ENCODE measurements around the gene NUMBL. TPM values are rescaled to one million over a fixed set of nuclear protein-coding genes. Genes with fewer than 3 reads are reported as not detected.

The NUMBL gene
- total RNA-seq, 1 experiment from 2014 or later: 33.8 TPM

DNA sequence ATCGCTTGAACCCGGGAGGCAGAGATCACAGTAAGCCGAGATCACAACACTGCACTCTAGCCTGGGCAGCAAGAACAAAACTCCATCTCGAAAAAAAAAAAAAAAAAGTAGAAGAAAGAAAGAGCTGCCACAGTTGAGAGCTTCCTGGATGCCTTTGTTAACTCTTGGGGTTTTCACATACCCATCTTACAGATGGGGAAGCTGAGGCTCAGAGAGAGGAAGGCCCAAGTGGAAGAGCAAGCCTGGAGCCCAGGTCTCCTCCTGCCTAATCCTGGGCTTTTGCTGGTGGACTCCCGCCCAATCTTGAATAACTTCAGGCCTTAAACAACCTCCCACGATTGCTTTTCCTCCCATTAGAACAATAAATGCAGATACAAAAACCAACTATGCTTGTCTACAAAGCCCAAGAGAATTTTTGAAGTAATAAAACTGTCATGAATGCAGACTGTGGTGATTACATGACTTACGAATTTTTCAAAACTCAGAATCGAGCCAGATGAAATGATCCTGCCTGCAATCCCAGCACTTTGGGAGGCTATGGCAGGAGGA is 47.6 kb downstream of the NUMBL start:
- H3K27me3 ChIP-seq (ENCODE audit: low read length): no peaks in the 10 kb centered on the region
- H3K4me3 ChIP-seq (ENCODE audit: low read length): no peak overlapping the region
- no peak overlapping the region for H3K4me2 ChIP-seq (ENCODE audit: low read depth, low read length, poor library complexity, severe bottlenecking)
- no peaks in the 10 kb centered on the region for H3K9me3 ChIP-seq (ENCODE audit: low read length)
- no peak overlapping the region for H3K27ac ChIP-seq (ENCODE audit: low read length)
- H3K9ac ChIP-seq (ENCODE audit: low read length): no peak overlapping the region
- no peak for DNase-seq
- H3K4me1 ChIP-seq (ENCODE audit: low read length): peaks cover 22% of the 10 kb centered on the region
- H3K9me2 ChIP-seq (replicated peaks; ENCODE audit: insufficient read depth, low read length): no peaks in the 10 kb centered on the region
- H3K79me2 ChIP-seq (ENCODE audit: low read length): no peaks in the 10 kb centered on the region
- H2AFZ ChIP-seq (ENCODE audit: low read length): no peak overlapping the region
- H3K36me3 ChIP-seq (ENCODE audit: insufficient read depth, low read length): no peaks in the 10 kb centered on the region
- H4K20me1 ChIP-seq (ENCODE audit: insufficient read depth, low read depth, low read length): no peaks in the 10 kb centered on the region

DNA sequence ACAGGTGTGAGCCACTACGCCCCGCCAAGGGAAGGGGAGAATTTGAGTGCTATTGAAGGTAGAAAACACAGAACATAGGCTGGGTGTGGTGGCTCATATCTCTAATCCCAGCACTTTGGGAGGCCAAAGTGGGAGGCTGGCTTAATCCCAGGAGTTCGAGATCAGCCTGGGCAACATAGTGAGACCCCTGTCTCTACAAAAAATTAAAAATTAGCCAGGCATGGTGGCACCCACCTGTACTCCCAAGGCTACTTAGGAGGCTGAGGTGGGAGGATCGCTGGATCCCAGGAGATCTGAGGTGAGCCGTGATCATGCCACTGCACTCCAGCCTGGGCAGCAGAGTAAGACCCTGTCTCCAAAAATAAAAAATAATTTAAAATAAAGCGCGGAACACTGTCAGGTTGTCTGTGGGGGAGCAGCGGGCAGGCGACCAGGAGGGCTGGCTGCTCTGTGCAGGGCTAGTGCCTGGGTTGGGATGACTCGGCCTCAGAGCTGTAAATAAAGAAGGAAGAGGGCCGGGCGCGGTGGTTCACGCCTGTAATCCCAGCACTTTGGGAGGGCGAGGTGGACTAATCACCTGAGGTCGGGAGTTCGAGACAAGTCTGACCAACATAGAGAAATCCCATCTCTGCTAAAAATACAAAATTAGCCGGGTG is 48.3 kb downstream of the NUMBL start:
- H3K27ac ChIP-seq (ENCODE audit: low read length): no peak overlapping the region
- no peak overlapping the region for H3K9ac ChIP-seq (ENCODE audit: low read length)
- H3K36me3 ChIP-seq (ENCODE audit: insufficient read depth, low read length): no peaks in the 10 kb centered on the region
- no peaks in the 10 kb centered on the region for H3K79me2 ChIP-seq (ENCODE audit: low read length)
- H4K20me1 ChIP-seq (ENCODE audit: insufficient read depth, low read depth, low read length): no peaks in the 10 kb centered on the region
- DNase-seq: no peak
- H2AFZ ChIP-seq (ENCODE audit: low read length): no peak overlapping the region
- peaks cover 22% of the 10 kb centered on the region for H3K4me1 ChIP-seq (ENCODE audit: low read length)
- H3K9me3 ChIP-seq (ENCODE audit: low read length): no peaks in the 10 kb centered on the region
- H3K4me3 ChIP-seq (ENCODE audit: low read length): no peak overlapping the region
- no peak overlapping the region for H3K4me2 ChIP-seq (ENCODE audit: low read depth, low read length, poor library complexity, severe bottlenecking)
- H3K27me3 ChIP-seq (ENCODE audit: low read length): no peaks in the 10 kb centered on the region
- H3K9me2 ChIP-seq (replicated peaks; ENCODE audit: insufficient read depth, low read length): no peaks in the 10 kb centered on the region

DNA sequence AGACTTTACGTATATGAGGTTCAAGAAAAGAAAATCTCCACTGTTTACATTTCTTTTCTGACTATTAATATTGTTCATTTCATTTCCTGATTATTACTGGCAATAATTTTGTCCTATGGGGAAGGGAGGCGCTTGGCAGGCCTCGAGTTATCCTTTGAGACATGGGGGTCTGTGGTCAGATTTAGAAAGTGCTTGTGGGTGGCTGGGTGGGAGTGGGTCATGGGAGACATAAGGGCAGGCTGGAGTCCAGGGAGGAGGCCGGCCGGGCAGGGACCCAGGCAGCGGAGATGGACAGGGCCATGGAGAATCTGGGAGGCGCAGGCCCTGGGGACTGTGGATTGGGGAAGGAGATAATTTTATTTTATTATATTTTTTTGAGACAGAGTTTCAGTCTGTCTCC is 49.2 kb downstream of the NUMBL start:
- H3K4me2 ChIP-seq (ENCODE audit: low read depth, low read length, poor library complexity, severe bottlenecking): peak overlapping the region; percentile 66
- no peaks in the 10 kb centered on the region for H3K27me3 ChIP-seq (ENCODE audit: low read length)
- H3K4me3 ChIP-seq (ENCODE audit: low read length): no peak overlapping the region
- H3K36me3 ChIP-seq (ENCODE audit: insufficient read depth, low read length): no peaks in the 10 kb centered on the region
- no peaks in the 10 kb centered on the region for H3K9me3 ChIP-seq (ENCODE audit: low read length)
- H3K9me2 ChIP-seq (replicated peaks; ENCODE audit: insufficient read depth, low read length): no peaks in the 10 kb centered on the region
- H2AFZ ChIP-seq (ENCODE audit: low read length): no peak overlapping the region
- DNase-seq: no peak
- H3K9ac ChIP-seq (ENCODE audit: low read length): peak overlapping the region; percentile 55; the same call in 1 of the 2 replicates
- no peak overlapping the region for H3K27ac ChIP-seq (ENCODE audit: low read length)
- H3K4me1 ChIP-seq (ENCODE audit: low read length): peaks cover 22% of the 10 kb centered on the region
- H3K79me2 ChIP-seq (ENCODE audit: low read length): no peaks in the 10 kb centered on the region
- no peaks in the 10 kb centered on the region for H4K20me1 ChIP-seq (ENCODE audit: insufficient read depth, low read depth, low read length)

DNA sequence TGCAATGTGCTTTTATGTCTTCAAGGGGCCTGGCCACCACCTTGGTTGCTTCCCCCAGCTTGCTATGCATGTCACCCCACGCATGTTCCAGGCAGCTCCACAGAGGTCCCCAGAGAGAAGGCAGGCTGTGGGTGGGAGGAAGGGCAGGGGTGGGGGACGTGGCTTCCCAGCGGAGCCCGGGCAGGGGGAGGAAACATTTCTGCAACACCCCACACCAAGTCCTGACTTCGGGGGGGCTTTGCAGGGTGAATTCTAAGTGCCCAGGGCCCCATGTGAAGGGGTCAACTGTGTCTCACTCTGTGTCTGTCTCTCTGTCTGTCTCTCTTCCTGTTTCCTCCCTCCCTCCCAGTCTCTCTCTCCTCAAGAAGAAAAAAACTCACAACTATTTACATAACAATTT is 49.7 kb downstream of the NUMBL start:
- Histone ChIP-seq H3K79me2 (ENCODE audit: low read length) (no peaks in the 10 kb centered on the region), H3K9ac (ENCODE audit: low read length) (peak overlapping the region; percentile 55), H3K4me3 (ENCODE audit: low read length) (peak overlapping the region; percentile 41), H3K9me2 (replicated peaks; ENCODE audit: insufficient read depth, low read length) (no peaks in the 10 kb centered on the region), H3K4me1 (ENCODE audit: low read length) (peaks cover 22% of the 10 kb centered on the region), H3K9me3 (ENCODE audit: low read length) (no peaks in the 10 kb centered on the region), H4K20me1 (ENCODE audit: insufficient read depth, low read depth, low read length) (no peaks in the 10 kb centered on the region), H3K4me2 (ENCODE audit: low read depth, low read length, poor library complexity, severe bottlenecking) (peak overlapping the region; percentile 66), H3K27ac (ENCODE audit: low read length) (no peak overlapping the region), H3K27me3 (ENCODE audit: low read length) (no peaks in the 10 kb centered on the region), H2AFZ (ENCODE audit: low read length) (peak overlapping the region; percentile 67; the same call in 1 of the 2 replicates), H3K36me3 (ENCODE audit: insufficient read depth, low read length) (no peaks in the 10 kb centered on the region)
- peak; percentile 54 for DNase-seq

DNA sequence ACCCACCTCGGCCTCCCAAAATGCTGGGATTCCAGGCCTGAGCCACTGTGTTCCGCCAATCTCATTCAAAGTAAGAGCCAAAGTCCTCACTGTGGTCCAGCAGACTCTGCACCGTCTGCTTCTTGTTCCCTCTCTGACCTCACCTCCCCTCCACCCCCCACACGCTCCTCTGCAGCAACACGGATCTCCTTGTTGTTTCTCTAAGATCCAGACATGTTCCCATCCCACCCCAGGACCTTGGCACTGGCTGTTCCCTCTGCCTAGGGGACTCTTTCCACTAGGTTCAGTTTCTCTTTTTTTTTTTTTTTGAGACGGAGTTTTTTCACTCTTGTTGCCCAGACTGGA is 50.8 kb downstream of the NUMBL start:
- Histone ChIP-seq H3K9ac (ENCODE audit: low read length) (no peak overlapping the region), H3K4me2 (ENCODE audit: low read depth, low read length, poor library complexity, severe bottlenecking) (no peak overlapping the region), H3K27ac (ENCODE audit: low read length) (no peak overlapping the region), H3K36me3 (ENCODE audit: insufficient read depth, low read length) (no peaks in the 10 kb centered on the region), H3K9me3 (ENCODE audit: low read length) (no peaks in the 10 kb centered on the region), H3K4me3 (ENCODE audit: low read length) (no peak overlapping the region), H4K20me1 (ENCODE audit: insufficient read depth, low read depth, low read length) (no peaks in the 10 kb centered on the region), H3K27me3 (ENCODE audit: low read length) (no peaks in the 10 kb centered on the region), H3K4me1 (ENCODE audit: low read length) (peaks cover 22% of the 10 kb centered on the region), H3K9me2 (replicated peaks; ENCODE audit: insufficient read depth, low read length) (no peaks in the 10 kb centered on the region), H2AFZ (ENCODE audit: low read length) (no peak overlapping the region), H3K79me2 (ENCODE audit: low read length) (no peaks in the 10 kb centered on the region)
- no peak for DNase-seq

DNA sequence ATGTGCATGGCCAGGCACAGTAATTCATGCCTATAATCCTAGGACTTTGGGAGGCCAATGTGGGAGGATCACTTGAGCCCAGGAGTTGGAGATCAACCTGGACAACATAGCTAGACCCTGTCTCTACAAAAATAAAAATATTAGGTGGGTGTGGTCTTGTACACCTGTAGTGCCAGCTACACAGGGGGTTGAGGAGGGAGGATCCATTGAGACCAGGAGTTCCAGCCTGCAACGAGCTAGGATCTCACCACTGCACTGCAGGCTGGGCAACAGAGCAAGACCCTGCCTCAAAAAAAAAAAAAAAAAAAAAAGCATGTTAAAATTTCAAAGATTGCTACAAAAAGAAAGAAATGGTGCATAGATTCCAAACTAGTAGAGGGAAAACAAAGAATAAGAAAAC is 52.1 kb downstream of the NUMBL start:
- no peaks in the 10 kb centered on the region for H3K27me3 ChIP-seq (ENCODE audit: low read length)
- H3K9ac ChIP-seq (ENCODE audit: low read length): no peak overlapping the region
- peaks cover 22% of the 10 kb centered on the region for H3K4me1 ChIP-seq (ENCODE audit: low read length)
- DNase-seq: no peak
- no peak overlapping the region for H3K4me2 ChIP-seq (ENCODE audit: low read depth, low read length, poor library complexity, severe bottlenecking)
- no peaks in the 10 kb centered on the region for H3K9me2 ChIP-seq (replicated peaks; ENCODE audit: insufficient read depth, low read length)
- H3K27ac ChIP-seq (ENCODE audit: low read length): no peak overlapping the region
- no peaks in the 10 kb centered on the region for H3K36me3 ChIP-seq (ENCODE audit: insufficient read depth, low read length)
- H2AFZ ChIP-seq (ENCODE audit: low read length): no peak overlapping the region
- H3K9me3 ChIP-seq (ENCODE audit: low read length): no peaks in the 10 kb centered on the region
- no peak overlapping the region for H3K4me3 ChIP-seq (ENCODE audit: low read length)
- H3K79me2 ChIP-seq (ENCODE audit: low read length): no peaks in the 10 kb centered on the region
- H4K20me1 ChIP-seq (ENCODE audit: insufficient read depth, low read depth, low read length): no peaks in the 10 kb centered on the region

DNA sequence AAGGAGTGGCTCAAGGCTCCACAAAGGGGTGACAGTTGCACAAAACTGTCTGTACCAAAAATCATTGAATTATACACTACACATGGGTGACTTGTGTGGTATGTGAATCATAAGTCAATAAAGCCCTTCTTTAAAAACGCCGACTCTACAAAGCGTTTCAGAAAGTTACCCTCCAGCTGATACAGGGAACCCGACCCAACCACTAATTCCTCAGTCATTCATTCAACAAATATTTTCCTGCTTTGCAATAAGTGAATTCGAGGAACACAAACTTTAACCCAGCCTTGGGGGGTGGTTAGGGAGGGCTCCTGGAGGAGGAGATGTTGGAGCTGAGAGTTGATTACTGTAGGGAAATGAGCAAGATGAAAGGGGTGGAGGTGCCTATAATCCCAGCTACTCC is 57.2 kb downstream of the NUMBL start:
- Histone ChIP-seq H3K79me2 (ENCODE audit: low read length) (no peaks in the 10 kb centered on the region), H3K27ac (ENCODE audit: low read length) (no peak overlapping the region), H3K4me3 (ENCODE audit: low read length) (no peak overlapping the region), H3K36me3 (ENCODE audit: insufficient read depth, low read length) (no peaks in the 10 kb centered on the region), H2AFZ (ENCODE audit: low read length) (no peak overlapping the region), H3K27me3 (ENCODE audit: low read length) (no peaks in the 10 kb centered on the region), H3K4me1 (ENCODE audit: low read length) (no peaks in the 10 kb centered on the region), H3K4me2 (ENCODE audit: low read depth, low read length, poor library complexity, severe bottlenecking) (no peak overlapping the region), H3K9me2 (replicated peaks; ENCODE audit: insufficient read depth, low read length) (no peaks in the 10 kb centered on the region), H4K20me1 (ENCODE audit: insufficient read depth, low read depth, low read length) (no peaks in the 10 kb centered on the region), H3K9ac (ENCODE audit: low read length) (no peak overlapping the region), H3K9me3 (ENCODE audit: low read length) (no peaks in the 10 kb centered on the region)
- DNase-seq: no peak

DNA sequence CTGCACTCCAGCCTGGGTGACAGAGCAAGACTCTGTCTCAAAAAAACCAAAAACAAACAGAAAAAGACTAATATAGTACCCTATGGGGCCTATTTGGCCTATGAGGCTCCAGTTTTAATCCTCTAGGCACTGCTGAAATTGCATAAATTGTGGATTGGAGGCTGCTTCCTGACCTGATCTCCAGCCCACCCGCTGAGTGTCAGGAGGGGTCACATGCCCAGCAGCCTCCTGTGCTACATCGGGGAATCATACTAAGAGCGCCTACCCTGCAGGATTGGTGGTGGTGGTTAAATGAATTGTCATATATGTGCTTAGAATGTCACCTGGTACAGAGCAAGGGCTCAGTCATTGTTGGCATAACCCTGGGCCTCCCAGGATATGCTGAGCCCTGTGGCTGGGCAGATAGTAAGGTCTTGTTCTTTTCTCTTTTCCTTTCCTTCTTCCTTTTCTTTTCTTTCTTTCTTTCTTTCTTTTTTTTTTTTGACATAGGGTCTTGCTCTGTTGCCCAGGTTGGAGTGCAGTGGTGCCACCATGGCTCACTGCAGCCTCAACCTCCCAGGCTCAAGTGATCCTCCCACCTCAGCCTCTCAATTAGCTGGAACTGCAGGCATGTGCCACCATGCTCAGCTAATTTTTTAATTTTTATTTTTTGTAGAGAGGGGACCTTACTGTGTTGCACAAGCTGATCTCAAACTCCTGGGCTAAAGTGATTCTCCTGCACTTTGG is 58.0 kb downstream of the NUMBL start:
- H3K9me3 ChIP-seq (ENCODE audit: low read length): no peaks in the 10 kb centered on the region
- no peak overlapping the region for H3K27ac ChIP-seq (ENCODE audit: low read length)
- no peaks in the 10 kb centered on the region for H3K36me3 ChIP-seq (ENCODE audit: insufficient read depth, low read length)
- H3K9me2 ChIP-seq (replicated peaks; ENCODE audit: insufficient read depth, low read length): no peaks in the 10 kb centered on the region
- H3K27me3 ChIP-seq (ENCODE audit: low read length): no peaks in the 10 kb centered on the region
- no peaks in the 10 kb centered on the region for H3K79me2 ChIP-seq (ENCODE audit: low read length)
- DNase-seq: no peak
- H4K20me1 ChIP-seq (ENCODE audit: insufficient read depth, low read depth, low read length): no peaks in the 10 kb centered on the region
- H3K9ac ChIP-seq (ENCODE audit: low read length): no peak overlapping the region
- H3K4me3 ChIP-seq (ENCODE audit: low read length): no peak overlapping the region
- no peak overlapping the region for H2AFZ ChIP-seq (ENCODE audit: low read length)
- no peak overlapping the region for H3K4me2 ChIP-seq (ENCODE audit: low read depth, low read length, poor library complexity, severe bottlenecking)
- H3K4me1 ChIP-seq (ENCODE audit: low read length): no peaks in the 10 kb centered on the region

All from Karpas-422 (cell line).